HCEC 1CT (cell line): Measurements from ENCODE around the gene STX4.

Experiments used
- DNase-seq: peaks from one replicate; pipeline ENCODE4 v3.0.0-alpha.2; 2017

The STX4 gene

DNA sequence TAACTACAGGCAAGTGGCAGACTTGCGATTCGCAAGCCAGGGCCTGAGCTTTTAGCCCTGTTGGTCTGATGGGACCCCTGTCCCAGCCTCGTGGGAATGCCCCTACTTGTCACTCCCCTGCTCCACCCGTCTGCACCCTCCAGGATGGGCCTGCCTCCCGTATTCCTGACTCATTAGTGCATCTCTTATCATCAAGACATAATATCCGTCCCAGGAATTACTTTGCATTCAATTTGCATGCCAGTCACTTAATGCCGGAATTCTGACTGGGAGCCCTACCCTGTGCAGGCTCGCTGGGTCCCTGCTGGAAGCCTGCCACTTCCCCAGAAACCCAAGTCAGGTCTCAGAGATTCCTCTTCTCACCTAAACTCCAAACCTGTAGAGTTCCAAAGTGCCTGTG is 52.1 kb downstream of the STX4 start:
- DNase-seq, result no peak

DNA sequence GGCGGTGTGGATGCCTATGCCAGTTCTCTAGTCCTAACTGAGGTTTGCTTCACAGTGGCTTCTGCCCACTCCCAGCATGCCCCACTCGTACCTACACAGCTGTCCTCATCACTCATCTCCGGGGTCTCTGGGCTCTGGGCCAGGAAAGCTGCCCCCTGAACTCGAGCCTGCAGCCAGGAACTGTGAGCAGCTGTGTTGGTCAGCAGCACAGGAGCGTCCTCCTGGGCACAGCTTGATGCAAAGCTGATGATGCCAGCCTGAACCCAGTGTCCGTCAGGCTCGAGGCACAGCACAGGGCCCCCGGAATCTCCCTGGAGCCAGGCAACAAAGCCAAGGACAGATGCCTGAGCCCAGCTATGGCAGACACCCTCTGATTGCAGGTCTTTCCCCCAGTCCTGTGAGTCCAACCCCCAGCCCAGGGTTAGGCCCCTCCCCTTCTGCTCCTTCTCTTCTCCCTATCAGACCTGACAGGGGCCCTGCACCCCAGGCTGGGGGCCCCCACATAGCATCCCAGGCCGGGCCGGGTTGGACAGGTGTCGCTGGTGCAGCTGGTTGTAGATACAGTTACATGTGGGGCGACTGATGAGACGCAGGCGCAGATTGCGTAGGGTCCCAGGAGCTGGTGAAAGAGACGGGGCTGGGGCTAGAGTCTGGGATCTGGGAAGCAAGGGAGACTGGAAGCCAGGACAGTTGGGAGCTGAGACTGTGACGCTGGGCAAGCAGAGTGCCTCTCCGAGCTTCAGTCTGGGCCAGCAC is 52.7 kb downstream of the STX4 start:
- DNase-seq, result no peak

DNA sequence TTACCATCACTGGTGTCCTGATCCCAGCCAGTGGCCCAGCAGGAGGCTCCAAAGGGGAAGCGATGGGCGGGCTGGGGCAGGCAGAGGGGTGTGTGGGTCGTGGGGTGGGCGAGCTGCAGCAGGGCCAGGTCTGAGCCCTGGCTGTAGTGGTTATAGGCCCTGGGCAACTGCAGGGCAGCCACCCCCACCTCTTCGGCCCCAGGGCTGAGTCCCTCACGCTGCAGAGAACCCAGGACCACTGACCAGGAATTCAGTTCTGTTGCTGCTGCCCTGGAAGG is 53.2 kb downstream of the STX4 start:
- no peak for DNase-seq

DNA sequence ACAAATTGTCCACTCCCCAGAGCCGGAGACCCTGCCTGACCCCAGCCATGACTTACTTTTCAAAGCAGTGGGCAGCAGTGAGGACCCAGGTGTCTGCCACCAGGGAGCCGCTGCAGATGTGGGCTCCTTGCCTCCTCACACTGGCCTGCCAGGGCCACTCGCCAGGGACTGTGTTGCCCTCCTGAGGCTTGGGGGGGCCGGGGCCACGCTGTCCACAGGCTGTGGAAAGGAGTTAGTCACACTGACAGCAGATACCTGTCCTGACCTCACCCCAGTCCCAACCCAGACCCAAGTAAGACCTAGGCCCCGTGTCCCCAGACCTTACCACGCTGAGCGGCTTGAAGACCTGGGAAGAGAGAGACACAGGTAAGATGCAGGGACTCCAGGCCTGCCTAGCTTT is 54.1 kb downstream of the STX4 start:
- no peak for DNase-seq

DNA sequence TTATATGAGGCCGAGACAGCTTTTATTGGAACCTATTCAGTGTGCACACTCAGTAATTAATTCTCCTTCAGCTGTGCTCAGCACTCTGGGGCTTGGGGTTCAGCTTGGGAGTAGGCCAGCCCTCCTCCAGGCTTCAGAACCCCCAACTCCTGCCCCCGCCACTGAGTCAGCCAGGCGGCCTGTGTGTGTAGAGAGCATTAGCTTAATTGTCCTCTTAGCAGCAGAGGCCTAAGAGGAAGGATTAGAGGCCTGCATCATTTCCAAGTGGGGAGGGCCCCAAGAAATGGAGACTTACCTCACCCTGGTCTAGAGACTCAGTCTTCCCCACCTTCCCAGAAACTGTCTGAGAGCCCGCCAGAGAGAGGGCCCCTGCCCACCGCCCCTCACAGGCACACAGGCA is 54.6 kb downstream of the STX4 start:
- no peak for DNase-seq

DNA sequence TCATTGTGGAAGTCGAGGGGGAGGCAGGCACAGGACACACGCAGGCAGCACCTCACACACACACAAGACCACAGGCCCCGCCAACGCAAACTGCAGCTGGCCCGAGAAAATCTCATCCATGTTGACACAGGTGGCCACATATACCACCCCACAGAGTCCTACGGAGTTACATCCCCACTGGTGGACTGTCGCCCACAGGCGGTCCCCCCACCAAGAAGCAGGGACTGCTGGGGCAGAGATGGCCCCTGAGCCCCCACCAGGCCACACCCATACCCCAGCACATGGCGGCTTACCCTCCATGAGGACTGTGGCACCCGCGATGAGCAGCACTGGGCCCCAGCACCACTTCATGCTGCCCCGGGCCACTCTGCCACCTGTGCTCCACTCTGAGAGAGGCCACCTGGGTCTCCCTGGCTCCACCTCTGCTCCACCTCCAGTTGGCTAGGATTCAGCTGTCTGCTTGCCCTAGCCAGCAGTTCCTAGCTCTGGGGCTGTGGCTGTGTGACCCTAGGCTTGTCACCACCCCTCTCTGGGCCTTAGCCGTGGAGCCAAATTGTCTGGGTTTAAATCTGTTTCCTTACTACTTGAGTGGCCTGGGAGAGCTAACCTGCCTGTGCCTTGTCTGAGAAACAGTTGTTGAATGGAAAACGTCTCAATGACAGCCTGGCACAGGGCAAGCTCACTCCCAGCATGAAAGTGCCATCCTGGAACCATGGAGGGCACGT is 55.3 kb downstream of the STX4 start, which contains the start of gene PRSS53:
PRSS53 (minus strand) TSS at position 485 of the 725 bp plus-strand sequence; CDS start at position 351, 134 bp downstream.
- no peak for DNase-seq

DNA sequence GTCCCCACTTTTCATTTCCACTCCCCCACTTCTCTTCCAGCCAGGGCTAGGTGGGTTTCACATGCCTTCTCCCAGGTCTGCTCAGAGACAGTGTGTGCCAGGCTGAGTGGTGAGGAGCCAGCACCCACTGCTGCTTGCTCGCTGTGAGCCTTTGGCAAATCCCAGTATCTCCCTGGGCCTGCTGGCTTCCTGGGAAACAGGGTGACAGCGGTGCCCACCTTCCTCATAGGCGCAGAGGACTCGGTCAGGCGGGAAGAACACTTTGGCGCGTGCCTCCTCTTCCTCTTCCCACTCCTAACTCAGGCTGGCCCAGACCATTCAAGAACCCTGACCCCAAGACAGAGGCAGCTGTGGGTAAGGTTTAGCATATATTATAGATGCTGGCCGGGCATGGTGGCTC is 55.8 kb downstream of the STX4 start:
- no peak for DNase-seq
